ENCODE data around the gene ABCA13.

DNA sequence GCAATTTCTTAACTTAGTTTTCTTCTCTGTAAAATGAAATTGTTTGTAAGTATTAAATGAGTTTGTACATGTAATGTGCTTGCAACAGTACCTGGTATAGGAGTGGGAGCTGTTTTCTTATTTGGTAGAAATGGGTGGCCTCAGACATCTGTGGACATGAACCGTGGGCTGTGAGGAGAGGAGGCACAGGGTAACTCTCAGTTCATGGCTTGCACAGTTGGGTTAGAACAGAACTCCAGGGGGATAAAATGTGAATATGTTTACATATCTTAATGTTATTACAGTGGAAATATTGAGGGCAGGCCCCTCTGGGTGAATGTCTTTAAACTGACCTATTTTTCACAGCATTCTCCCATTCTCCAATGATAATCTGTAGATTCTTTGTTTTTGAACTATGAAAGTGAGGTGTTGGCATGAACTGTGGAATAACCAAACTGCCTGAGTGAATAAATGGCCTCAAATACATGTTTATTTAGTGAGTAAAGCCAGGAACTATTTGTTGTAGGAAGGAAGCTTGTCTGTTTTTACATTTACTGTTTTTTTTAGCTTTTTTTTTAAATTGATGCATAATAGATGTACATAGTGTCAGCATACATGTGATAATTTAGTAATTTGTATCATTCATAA is 2.6 kb downstream of the ABCA13 start:
- TF ChIP-seq CTCF (conservative IDR thresholded peaks at IDR 0.05; ENCODE audit: low read depth, low read length) (no peak), CEBPB (IDR thresholded peaks at IDR 0.05; ENCODE audit: low read depth, low read length) (no peak), POLR2A (IDR thresholded peaks at IDR 0.05; ENCODE audit: low read depth, low read length) (no peak), USF2 (IDR thresholded peaks at IDR 0.05; ENCODE audit: low read depth, low read length) (no peak), MAZ (IDR thresholded peaks at IDR 0.05; ENCODE audit: borderline replicate concordance, low read depth, low read length) (no peak), RFX5 (IDR thresholded peaks at IDR 0.05; ENCODE audit: low read depth, low read length) (no peak), BHLHE40 (IDR thresholded peaks at IDR 0.05; ENCODE audit: low read depth, low read length) (no peak)
